IPS-18c (cell line): ENCODE measurements around the gene NADK.
"Not testable (repeated sequence)": the region's sequence is repeated elsewhere in the genome, so short reads cannot be mapped to it uniquely, and the experiment has no call there.

Experiments used
- H3K4me3 ChIP-seq: 2 replicates; pipeline ENCODE4 v1.7.0; 2013; ENCODE audit warnings: low read depth, mild to moderate bottlenecking, low read length, moderate library complexity; ENCODE audit not compliant: insufficient read depth
- H3K9me3 ChIP-seq: one replicate; pipeline ENCODE4 v1.6.1; 2013; ENCODE audit warnings: mild to moderate bottlenecking, low read length, moderate library complexity; ENCODE audit not compliant: control insufficient read depth, insufficient read depth

Gene NADK

GRCh38 chr1:1737675-1738590, 40.3 kb downstream of the NADK start:
- H3K4me3 ChIP-seq, H3K9me3 ChIP-seq: not testable (repeated sequence)

GRCh38 chr1:1732381-1732780, 45.9 kb downstream of the NADK start:
- Histone ChIP-seq H3K9me3 (no peaks in the 10 kb centered on the region), H3K4me3 (no peak overlapping the region)

GRCh38 chr1:1730870-1731269, 47.4 kb downstream of the NADK start:
- H3K4me3 ChIP-seq: no peak overlapping the region
- H3K9me3 ChIP-seq: no peaks in the 10 kb centered on the region

GRCh38 chr1:1730230-1730629, 48.0 kb downstream of the NADK start:
- not testable (repeated sequence) for H3K4me3 ChIP-seq, H3K9me3 ChIP-seq

GRCh38 chr1:1729116-1729816, 49.0 kb downstream of the NADK start:
- H3K9me3 ChIP-seq, H3K4me3 ChIP-seq: not testable (repeated sequence)

- not testable (repeated sequence) for H3K4me3 ChIP-seq, H3K9me3 ChIP-seq
Observed at GRCh38 chr1:1728308-1729005, 49.8 kb downstream of the NADK start.

- not testable (repeated sequence) for H3K9me3 ChIP-seq, H3K4me3 ChIP-seq
Observed at GRCh38 chr1:1727131-1727651, 51.1 kb downstream of the NADK start.

- not testable (repeated sequence) for H3K9me3 ChIP-seq
Observed at GRCh38 chr1:1726088-1726487, 52.2 kb downstream of the NADK start.

GRCh38 chr1:1724035-1724864, 54.0 kb downstream of the NADK start, which contains the start of gene CDK11A:
CDK11A (minus strand) TSS chr1:1724357; CDS start chr1:1722818, 1,539 bp downstream.
- H3K4me3 ChIP-seq: peak within 1 kb of the TSS; percentile 62
- H3K9me3 ChIP-seq: not testable (repeated sequence)

More at GRCh38 chr1:1726088-1726487, 52.2 kb downstream of the NADK start:
- H3K4me3 ChIP-seq: not testable (repeated sequence)

- no peaks in the 10 kb centered on the region for H3K9me3 ChIP-seq
Observed at GRCh38 chr1:1721201-1721600, 57.1 kb downstream of the NADK start.

GRCh38 chr1:1715109-1715883, 63.0 kb downstream of the NADK start:
- H3K4me3 ChIP-seq, H3K9me3 ChIP-seq: not testable (repeated sequence)

More at GRCh38 chr1:1721201-1721600, 57.1 kb downstream of the NADK start:
- H3K4me3 ChIP-seq: no peak overlapping the region

GRCh38 chr1:1707897-1708296, 70.4 kb downstream of the NADK start:
- H3K4me3 ChIP-seq, H3K9me3 ChIP-seq: not testable (repeated sequence)

- not testable (repeated sequence) for H3K9me3 ChIP-seq, H3K4me3 ChIP-seq
Observed at GRCh38 chr1:1707241-1707640, 71.0 kb downstream of the NADK start.

GRCh38 chr1:1705623-1706022, 72.6 kb downstream of the NADK start:
- H3K9me3 ChIP-seq, H3K4me3 ChIP-seq: not testable (repeated sequence)

- not testable (repeated sequence) for H3K9me3 ChIP-seq, H3K4me3 ChIP-seq
Observed at GRCh38 chr1:1704284-1704957, 73.8 kb downstream of the NADK start.

- no peaks in the 10 kb centered on the region for H3K9me3 ChIP-seq
- H3K4me3 ChIP-seq: no peak overlapping the region
Observed at GRCh38 chr1:1703796-1704195, 74.5 kb downstream of the NADK start.
